WTC11 (cell line): ENCODE data around the gene CPNE6. TPM values are rescaled to one million over a fixed set of nuclear protein-coding genes. Genes with fewer than 3 reads are reported as not detected.

ENCODE experiments used
- CREB1 ChIP-seq: sonication (generic); formaldehyde crosslinking; IDR thresholded peaks from 2 replicates; pipeline ENCODE4 v1.8.0; 2023; ENCODE audit warnings: mild to moderate bottlenecking, missing genetic modification reagents
- FOXJ3 ChIP-seq: sonication (generic); formaldehyde crosslinking; IDR thresholded peaks from 2 replicates; pipeline ENCODE4 v1.9.0; 2021; ENCODE audit warnings: missing genetic modification reagents, mild to moderate bottlenecking, borderline replicate concordance
- FOXK1 ChIP-seq: sonication (generic); formaldehyde crosslinking; IDR thresholded peaks from 2 replicates; pipeline ENCODE4 v1.8.0; 2022; ENCODE audit warnings: mild to moderate bottlenecking, moderate library complexity, missing genetic modification reagents
- FOXP1 ChIP-seq: sonication (generic); formaldehyde crosslinking; IDR thresholded peaks from 2 replicates; pipeline ENCODE4 v1.8.0; 2022; ENCODE audit warnings: missing genetic modification reagents, mild to moderate bottlenecking, moderate library complexity, borderline replicate concordance
- GABPB1 ChIP-seq: sonication (generic); formaldehyde crosslinking; IDR thresholded peaks from 2 replicates; pipeline ENCODE4 v1.8.1; 2023; ENCODE audit warnings: mild to moderate bottlenecking, missing genetic modification reagents
- KAT7 ChIP-seq: sonication (generic); formaldehyde crosslinking; IDR thresholded peaks from 2 replicates; pipeline ENCODE4 v1.8.1; 2023; ENCODE audit warnings: missing genetic modification reagents, mild to moderate bottlenecking, borderline replicate concordance
- MAX ChIP-seq: sonication (generic); formaldehyde crosslinking; IDR thresholded peaks from 2 replicates; pipeline ENCODE4 v1.8.0; 2022; ENCODE audit warnings: mild to moderate bottlenecking, missing genetic modification reagents
- NFATC4 ChIP-seq: fragments of 250-450 bp; sonication (Bioruptor Pico); IDR thresholded peaks from 2 replicates; pipeline ENCODE4 v1.9.0; 2021; ENCODE audit warnings: mild to moderate bottlenecking
- NFE2L1 ChIP-seq: sonication (generic); formaldehyde crosslinking; IDR thresholded peaks from 2 replicates; pipeline ENCODE4 v1.8.1; 2023; ENCODE audit warnings: missing genetic modification reagents
- NFYB ChIP-seq: sonication (generic); formaldehyde crosslinking; conservative IDR thresholded peaks from 2 replicates; pipeline ENCODE4 v1.8.0; 2022; ENCODE audit warnings: low read depth, missing genetic modification reagents
- OVOL2 ChIP-seq: fragments of 250-450 bp; sonication (Bioruptor Pico); IDR thresholded peaks from 2 replicates; pipeline ENCODE4 v1.9.0; 2021; ENCODE audit warnings: mild to moderate bottlenecking, borderline replicate concordance
- PRDM15 ChIP-seq: sonication (generic); formaldehyde crosslinking; IDR thresholded peaks from 2 replicates; pipeline ENCODE4 v1.8.0; 2022; ENCODE audit warnings: missing genetic modification reagents
- SP1 ChIP-seq: sonication (generic); formaldehyde crosslinking; conservative IDR thresholded peaks from 2 replicates; pipeline ENCODE4 v1.8.1; 2022; ENCODE audit warnings: missing genetic modification reagents
- TCF7 ChIP-seq: sonication (generic); formaldehyde crosslinking; IDR thresholded peaks from 2 replicates; pipeline ENCODE4 v1.8.0; 2022; ENCODE audit warnings: mild to moderate bottlenecking, low read depth, missing genetic modification reagents, moderate library complexity
- USF1 ChIP-seq: sonication (generic); formaldehyde crosslinking; IDR thresholded peaks from 2 replicates; pipeline ENCODE4 v1.8.0; 2022; ENCODE audit warnings: mild to moderate bottlenecking, missing genetic modification reagents
- ZBTB21 ChIP-seq: sonication (generic); formaldehyde crosslinking; IDR thresholded peaks from 2 replicates; pipeline ENCODE4 v1.8.1; 2023; ENCODE audit warnings: mild to moderate bottlenecking, missing genetic modification reagents, borderline replicate concordance
- ZBTB43 ChIP-seq: sonication (generic); formaldehyde crosslinking; IDR thresholded peaks from 2 replicates; pipeline ENCODE4 v1.8.1; 2023; ENCODE audit warnings: mild to moderate bottlenecking, missing genetic modification reagents
- ZSCAN18 ChIP-seq: fragments of 250-450 bp; sonication (Bioruptor Pico); IDR thresholded peaks from 2 replicates; pipeline ENCODE4 v2.1.2; 2022; ENCODE audit warnings: mild to moderate bottlenecking, moderate library complexity
- total RNA-seq: library from RNA; stranded (reverse); gene quantifications from 3 replicates; pipeline ENCODE4 v1.2.3, GENCODE V29; 2021
- TF ChIP-seq, protein P1 (sequence below): sonication (generic); formaldehyde crosslinking; IDR thresholded peaks from 2 replicates; pipeline ENCODE4 v1.8.1; 2023; ENCODE audit warnings: mild to moderate bottlenecking, missing genetic modification reagents, moderate library complexity
- TF ChIP-seq, protein P2 (sequence below): fragments of 250-450 bp; sonication (Bioruptor Pico); conservative IDR thresholded peaks from 2 replicates; pipeline ENCODE4 v1.9.0; 2021; ENCODE audit warnings: mild to moderate bottlenecking
- TF ChIP-seq, protein P3 (sequence below): sonication (generic); formaldehyde crosslinking; IDR thresholded peaks from 2 replicates; pipeline ENCODE4 v1.8.1; 2023; ENCODE audit warnings: mild to moderate bottlenecking, moderate library complexity, missing genetic modification reagents

CPNE6 gene
- total RNA-seq, 1 experiment from 2014 or later: not detected

GRCh38 chr14:24095271-24096068 lies 24.1 kb downstream of the CPNE6 start (continued):
- TF ChIP-seq TCF7 (no peak), CREB1 (no peak; the same call in 1 of the 2 replicates), GABPB1 (CRISPR knock-in tag) (peak; percentile 96), FOXP1 (CRISPR knock-in tag) (peak; percentile 57; the same call in 1 of the 2 replicates), ZBTB43 (CRISPR knock-in tag) (no peak), NFE2L1 (CRISPR knock-in tag) (0 out of 2 replicates have a peak, but pooled peaks have one; percentile 78), KAT7 (no peak), MAX (CRISPR knock-in tag) (peak; percentile 92), NFATC4 (no peak; the same call in 1 of the 2 replicates), NFYB (peak; percentile 6; the same call in 1 of the 2 replicates), ZBTB21 (CRISPR knock-in tag) (0 out of 2 replicates have a peak, but pooled peaks have one; percentile 46), PRDM15 (no peak), USF1 (CRISPR knock-in tag) (peak; percentile 94), OVOL2 (no peak), FOXJ3 (CRISPR knock-in tag) (no peak), SP1 (CRISPR knock-in tag) (peak; percentile 54; the same call in 1 of the 2 replicates), ZSCAN18 (CRISPR knock-in tag) (no peak), FOXK1 (CRISPR knock-in tag) (peak; percentile 43; the same call in 1 of the 2 replicates)
- TF ChIP-seq, protein P1, sequence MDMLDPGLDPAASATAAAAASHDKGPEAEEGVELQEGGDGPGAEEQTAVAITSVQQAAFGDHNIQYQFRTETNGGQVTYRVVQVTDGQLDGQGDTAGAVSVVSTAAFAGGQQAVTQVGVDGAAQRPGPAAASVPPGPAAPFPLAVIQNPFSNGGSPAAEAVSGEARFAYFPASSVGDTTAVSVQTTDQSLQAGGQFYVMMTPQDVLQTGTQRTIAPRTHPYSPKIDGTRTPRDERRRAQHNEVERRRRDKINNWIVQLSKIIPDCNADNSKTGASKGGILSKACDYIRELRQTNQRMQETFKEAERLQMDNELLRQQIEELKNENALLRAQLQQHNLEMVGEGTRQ (CRISPR knock-in tag): peak; percentile 93
- TF ChIP-seq, protein P2, sequence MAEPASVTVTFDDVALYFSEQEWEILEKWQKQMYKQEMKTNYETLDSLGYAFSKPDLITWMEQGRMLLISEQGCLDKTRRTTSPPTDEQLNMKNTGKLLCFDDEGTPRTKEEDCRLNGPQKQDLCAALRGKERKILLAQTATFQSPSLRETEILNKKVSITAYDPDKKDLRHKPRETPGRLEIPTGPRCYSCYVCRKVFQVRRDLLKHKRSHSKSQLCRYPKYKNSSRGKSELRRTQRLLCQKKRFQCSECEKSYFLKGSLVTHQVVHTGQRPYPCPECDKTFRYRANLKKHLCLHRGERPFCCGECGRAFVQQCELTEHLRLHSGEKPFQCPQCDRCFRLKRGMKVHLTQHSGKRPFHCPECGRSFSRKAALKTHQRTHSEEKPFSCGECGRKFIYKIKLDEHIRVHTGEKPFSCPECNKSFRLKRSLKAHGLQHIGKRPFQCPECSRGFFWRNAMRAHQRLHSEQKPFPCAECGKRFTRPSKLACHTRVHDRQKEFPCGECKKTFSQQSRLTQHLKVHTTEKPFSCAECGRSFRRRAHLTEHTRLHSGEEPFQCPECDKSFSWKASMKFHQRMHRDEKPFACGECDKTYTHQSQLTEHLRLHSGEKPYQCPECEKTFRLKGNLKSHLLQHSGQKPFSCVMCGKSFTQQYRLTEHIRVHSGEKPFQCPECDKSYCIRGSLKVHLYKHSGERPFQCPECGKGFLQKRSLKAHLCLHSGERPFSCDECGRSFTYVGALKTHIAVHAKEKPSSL (CRISPR knock-in tag): no peak
- TF ChIP-seq, protein P3, sequence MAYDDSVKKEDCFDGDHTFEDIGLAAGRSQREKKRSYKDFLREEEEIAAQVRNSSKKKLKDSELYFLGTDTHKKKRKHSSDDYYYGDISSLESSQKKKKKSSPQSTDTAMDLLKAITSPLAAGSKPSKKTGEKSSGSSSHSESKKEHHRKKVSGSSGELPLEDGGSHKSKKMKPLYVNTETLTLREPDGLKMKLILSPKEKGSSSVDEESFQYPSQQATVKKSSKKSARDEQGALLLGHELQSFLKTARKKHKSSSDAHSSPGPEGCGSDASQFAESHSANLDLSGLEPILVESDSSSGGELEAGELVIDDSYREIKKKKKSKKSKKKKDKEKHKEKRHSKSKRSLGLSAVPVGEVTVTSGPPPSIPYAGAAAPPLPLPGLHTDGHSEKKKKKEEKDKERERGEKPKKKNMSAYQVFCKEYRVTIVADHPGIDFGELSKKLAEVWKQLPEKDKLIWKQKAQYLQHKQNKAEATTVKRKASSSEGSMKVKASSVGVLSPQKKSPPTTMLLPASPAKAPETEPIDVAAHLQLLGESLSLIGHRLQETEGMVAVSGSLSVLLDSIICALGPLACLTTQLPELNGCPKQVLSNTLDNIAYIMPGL: 0 out of 2 replicates have a peak, but pooled peaks have one; percentile 12
